Ishikawa (cell line): ENCODE results near the gene UBE3B.

ENCODE experiments used
- CEBPB ChIP-seq: IDR thresholded peaks from 2 replicates; pipeline ENCODE4 v1.6.1; 2012
- CREB1 ChIP-seq: IDR thresholded peaks from 2 replicates; pipeline ENCODE4 v1.6.1; 2012; ENCODE audit warnings: low read depth
- EGR1 ChIP-seq: IDR thresholded peaks from 2 replicates; pipeline ENCODE4 v1.6.1; 2012
- EP300 ChIP-seq: IDR thresholded peaks from 2 replicates; pipeline ENCODE4 v1.6.1; 2012; ENCODE audit warnings: borderline replicate concordance
- FOXM1 ChIP-seq: IDR thresholded peaks from 2 replicates; pipeline ENCODE4 v1.6.1; 2012; ENCODE audit warnings: low read depth, borderline replicate concordance
- NFIC ChIP-seq: IDR thresholded peaks from 2 replicates; pipeline ENCODE4 v1.6.1; 2012
- RAD21 ChIP-seq: IDR thresholded peaks from 2 replicates; pipeline ENCODE4 v1.6.1; 2012; ENCODE audit warnings: low read depth
- TAF1 ChIP-seq: IDR thresholded peaks from 2 replicates; pipeline ENCODE4 v1.6.1; 2012; ENCODE audit warnings: low read depth, mild to moderate bottlenecking
- TEAD4 ChIP-seq: IDR thresholded peaks from 2 replicates; pipeline ENCODE4 v1.6.1; 2012
- YY1 ChIP-seq: IDR thresholded peaks from 2 replicates; pipeline ENCODE4 v1.6.1; 2012; ENCODE audit warnings: low read depth
- ZBTB7A ChIP-seq: IDR thresholded peaks from 2 replicates; pipeline ENCODE4 v1.6.1; 2012; ENCODE audit warnings: low read depth
- TF ChIP-seq, protein P1 (sequence below): IDR thresholded peaks from 2 replicates; pipeline ENCODE4 v1.6.1; 2012; ENCODE audit warnings: low read depth, mild to moderate bottlenecking
- TF ChIP-seq, protein P2 (sequence below): IDR thresholded peaks from 2 replicates; pipeline ENCODE4 v1.6.1; 2012

DNA sequence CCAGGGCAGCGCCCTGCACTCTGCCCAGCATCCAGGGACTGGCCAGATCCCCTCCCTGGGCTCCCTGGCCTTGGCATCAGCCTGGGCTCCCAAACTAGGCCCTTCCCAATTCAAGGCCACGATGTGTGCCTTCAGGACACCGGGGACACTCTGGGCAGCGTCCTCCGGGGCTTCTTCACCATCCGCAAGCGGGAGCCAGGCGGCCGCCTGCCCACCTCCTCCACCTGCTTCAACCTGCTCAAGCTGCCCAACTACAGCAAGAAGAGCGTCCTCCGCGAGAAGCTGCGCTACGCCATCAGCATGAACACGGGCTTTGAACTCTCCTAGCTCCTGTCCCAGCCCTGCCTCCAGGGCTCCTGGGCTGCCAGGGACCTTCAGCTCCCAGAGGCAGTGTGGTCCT, 57.0 kb downstream of the UBE3B start:
- TF ChIP-seq EGR1 (no peak), EP300 (no peak), RAD21 (no peak), ZBTB7A (no peak), YY1 (no peak), FOXM1 (no peak), CEBPB (no peak), TAF1 (no peak), TEAD4 (no peak), NFIC (no peak), CREB1 (no peak)
- TF ChIP-seq, protein P1, sequence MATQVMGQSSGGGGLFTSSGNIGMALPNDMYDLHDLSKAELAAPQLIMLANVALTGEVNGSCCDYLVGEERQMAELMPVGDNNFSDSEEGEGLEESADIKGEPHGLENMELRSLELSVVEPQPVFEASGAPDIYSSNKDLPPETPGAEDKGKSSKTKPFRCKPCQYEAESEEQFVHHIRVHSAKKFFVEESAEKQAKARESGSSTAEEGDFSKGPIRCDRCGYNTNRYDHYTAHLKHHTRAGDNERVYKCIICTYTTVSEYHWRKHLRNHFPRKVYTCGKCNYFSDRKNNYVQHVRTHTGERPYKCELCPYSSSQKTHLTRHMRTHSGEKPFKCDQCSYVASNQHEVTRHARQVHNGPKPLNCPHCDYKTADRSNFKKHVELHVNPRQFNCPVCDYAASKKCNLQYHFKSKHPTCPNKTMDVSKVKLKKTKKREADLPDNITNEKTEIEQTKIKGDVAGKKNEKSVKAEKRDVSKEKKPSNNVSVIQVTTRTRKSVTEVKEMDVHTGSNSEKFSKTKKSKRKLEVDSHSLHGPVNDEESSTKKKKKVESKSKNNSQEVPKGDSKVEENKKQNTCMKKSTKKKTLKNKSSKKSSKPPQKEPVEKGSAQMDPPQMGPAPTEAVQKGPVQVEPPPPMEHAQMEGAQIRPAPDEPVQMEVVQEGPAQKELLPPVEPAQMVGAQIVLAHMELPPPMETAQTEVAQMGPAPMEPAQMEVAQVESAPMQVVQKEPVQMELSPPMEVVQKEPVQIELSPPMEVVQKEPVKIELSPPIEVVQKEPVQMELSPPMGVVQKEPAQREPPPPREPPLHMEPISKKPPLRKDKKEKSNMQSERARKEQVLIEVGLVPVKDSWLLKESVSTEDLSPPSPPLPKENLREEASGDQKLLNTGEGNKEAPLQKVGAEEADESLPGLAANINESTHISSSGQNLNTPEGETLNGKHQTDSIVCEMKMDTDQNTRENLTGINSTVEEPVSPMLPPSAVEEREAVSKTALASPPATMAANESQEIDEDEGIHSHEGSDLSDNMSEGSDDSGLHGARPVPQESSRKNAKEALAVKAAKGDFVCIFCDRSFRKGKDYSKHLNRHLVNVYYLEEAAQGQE = no peak
- TF ChIP-seq, protein P2, sequence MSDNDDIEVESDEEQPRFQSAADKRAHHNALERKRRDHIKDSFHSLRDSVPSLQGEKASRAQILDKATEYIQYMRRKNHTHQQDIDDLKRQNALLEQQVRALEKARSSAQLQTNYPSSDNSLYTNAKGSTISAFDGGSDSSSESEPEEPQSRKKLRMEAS = no peak
